HG03354 (cell line): ENCODE measurements around the gene SLC25A4.
"Not testable (repeated sequence)": the region's sequence is repeated elsewhere in the genome, so short reads cannot be mapped to it uniquely, and the experiment has no call there.

Source experiments
- ATAC-seq: cut with Tn5 transposase; IDR thresholded peaks from one replicate; pipeline ENCODE4 v1.9.1; 2021; ENCODE audit warnings: mild to moderate bottlenecking; ENCODE audit not compliant: unreplicated experiment, poor library complexity, severe bottlenecking

SLC25A4 gene

DNA sequence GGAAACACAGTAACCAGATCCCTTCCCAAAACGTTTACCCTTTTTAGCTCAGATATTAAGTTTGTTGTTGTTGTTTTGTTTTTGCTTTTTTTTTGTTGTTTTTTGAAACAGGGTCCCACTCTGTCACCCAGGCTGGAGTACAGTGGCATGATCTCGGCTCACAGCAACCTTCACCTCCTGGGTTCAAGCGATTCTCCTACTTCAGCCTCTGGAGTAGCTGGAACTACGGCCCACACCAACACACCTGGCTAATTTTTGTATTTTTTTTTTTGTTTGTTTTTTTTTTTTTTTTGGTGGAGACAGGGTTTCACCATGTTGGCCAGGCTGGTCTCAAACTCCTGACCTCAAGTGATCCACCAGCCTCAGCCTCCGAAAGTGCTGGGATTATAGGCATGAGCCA is 23.6 kb upstream of the SLC25A4 start:
- ATAC-seq: not testable (repeated sequence)

- no peak for ATAC-seq
These were observed 23.0 kb upstream of the SLC25A4 start for GRCh38 chr4:185119927-185120630.

DNA sequence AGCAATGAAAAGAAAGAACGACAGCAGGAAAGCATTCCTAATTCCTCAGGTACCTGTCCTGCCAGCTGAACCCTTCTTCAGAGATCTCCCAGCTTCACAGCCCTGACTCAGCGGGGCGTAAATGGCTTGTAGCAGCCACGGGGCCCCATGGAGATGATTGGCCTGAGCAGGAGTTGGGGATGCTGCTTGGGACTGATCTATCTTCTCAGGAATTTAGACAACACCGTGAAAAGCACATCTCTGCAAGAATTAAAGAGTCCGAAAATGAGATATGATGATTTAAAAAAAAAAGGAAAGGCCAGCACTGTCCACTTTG is 22.5 kb upstream of the SLC25A4 start:
- ATAC-seq: no peak

- peak; percentile 75 for ATAC-seq
These were observed 20.3 kb upstream of the SLC25A4 start for GRCh38 chr4:185122681-185123345.

DNA sequence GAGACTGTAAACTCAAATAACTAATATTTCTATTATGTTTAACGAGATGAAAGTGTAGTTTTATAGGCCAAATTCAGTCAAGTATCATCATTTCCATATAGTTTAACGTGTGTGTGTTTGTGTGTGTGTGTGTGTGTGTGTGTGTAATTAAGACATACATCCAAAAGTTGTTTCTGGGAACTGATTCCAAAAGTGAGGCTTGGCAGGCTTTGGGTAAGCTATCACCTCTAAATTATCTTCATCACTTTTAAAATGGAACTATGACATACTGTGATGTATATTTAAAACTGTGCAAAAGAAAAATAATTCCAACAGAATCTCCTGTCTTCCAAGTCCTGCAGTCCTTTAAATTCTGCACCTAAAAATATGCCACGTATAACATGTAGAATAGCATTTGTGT is 19.1 kb upstream of the SLC25A4 start:
- ATAC-seq: no peak

- peak; percentile 11 for ATAC-seq
These were observed 15.8 kb upstream of the SLC25A4 start for GRCh38 chr4:185127021-185127925.

- ATAC-seq: peak; percentile 71
These were observed 14.6 kb upstream of the SLC25A4 start for GRCh38 chr4:185128272-185129119.

- ATAC-seq: peak; percentile 80
These were observed 8.7 kb upstream of the SLC25A4 start for GRCh38 chr4:185134307-185134869.

DNA sequence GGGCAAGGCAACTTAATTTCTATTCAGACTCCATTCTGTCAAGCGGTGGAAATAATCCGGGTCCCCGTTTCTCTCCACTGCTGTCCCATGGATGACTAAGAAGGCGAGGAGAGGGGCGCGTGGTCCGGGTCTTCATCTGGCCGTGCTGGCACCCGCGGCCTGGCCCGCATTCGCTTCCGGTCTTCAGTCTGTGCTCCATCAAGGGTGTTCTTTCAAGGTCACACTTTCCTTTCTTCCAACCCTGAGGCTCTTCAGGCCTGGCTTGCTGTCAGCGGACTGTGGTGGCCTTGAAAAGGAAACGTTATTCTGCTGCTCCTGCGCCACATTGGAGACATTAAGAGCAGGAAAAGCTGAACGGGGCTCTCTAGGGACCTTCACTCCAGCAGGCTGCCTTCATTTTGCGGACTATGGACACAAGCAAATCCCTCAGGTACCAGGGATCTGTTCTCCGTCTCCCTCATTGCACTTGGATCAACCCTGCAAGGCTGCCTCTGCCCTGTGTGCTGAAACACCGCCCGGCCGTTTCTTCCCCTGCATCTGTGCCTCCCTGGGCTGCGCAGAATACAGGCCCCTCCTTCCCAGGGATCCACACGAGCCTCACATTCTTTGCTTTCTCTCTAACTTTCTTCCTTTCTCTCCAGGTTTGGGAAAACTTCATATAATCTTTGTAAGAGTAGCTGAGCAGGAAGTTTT is 5.7 kb upstream of the SLC25A4 start:
- ATAC-seq: no peak

DNA sequence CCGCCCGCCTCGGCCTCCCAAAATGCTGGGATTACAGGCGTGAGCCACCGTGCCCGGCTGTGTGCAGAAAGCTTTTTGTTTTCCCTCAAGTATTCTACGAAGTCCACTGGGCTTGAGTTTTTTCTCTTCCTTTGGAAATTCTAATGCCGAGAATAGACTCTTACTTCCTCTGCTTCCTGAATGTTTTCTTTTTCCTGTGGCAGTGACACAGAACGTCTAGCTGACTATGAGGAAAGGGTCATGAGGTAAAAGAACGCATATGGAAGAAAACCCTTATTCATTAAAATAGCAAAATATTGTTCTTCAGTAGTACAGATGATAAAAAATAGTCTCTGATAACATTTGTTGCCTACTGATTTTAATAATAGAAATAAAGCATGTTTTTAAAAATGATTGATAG is 4.9 kb upstream of the SLC25A4 start:
- ATAC-seq: no peak

DNA sequence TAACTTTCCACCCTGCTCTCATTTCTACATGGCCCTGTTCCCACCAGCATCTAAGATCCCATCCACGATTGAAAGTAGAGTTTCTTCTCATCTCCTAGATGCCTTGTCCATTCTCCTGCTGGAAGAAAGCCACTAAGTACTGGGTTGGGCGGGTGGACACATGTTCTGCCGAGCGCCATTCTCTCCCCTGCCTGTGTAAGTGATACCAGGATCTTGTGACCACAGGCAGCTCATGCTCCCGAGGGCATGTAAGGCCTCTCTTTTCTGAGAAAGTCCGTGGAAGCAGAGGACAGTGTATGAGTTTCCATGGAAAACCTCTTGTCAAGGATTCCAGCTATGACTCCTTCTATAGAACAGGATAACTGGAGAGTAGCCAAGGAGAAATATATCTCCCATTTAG is 3.3 kb upstream of the SLC25A4 start:
- ATAC-seq: no peak

DNA sequence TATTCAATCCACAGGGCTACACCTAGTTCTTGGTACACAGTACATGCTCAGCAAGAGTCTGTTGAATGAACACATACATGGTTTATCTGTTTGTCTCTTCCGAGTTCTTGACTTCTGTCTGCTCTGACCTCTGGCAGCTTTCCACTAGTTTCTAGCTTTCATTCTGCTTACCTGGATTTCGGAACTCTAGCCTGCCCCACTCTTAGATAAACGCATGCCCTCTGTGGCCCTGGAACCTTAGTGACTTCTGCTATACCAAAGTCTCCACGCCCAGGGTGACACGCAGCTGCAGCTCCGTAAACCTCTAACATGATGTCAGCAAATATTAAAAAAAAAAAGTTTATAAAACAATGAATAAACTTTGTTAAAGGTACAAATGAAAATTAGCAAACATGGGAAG is 1.3 kb upstream of the SLC25A4 start:
- ATAC-seq: no peak

DNA sequence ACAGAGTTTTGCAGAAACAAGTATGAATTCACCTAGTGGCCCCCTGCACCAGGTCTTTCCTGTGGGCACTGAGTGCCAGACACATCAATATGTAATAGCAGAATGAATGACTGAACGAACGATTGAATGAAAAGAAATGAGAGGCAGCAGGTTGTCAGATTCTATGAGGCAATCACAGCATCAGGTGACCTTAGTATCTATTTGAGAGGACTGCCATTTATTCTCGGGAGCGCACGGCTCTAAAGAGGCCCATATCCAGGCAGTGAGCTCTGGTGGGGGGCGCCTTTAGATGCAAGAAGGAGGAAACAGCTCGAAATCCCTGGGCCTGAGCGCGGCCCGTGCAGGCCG is 528 bp upstream of the SLC25A4 start:
- peak; percentile 30 for ATAC-seq

GRCh38 chr4:185143601-185143969 is 519 bp downstream of the SLC25A4 start:
- ATAC-seq: peak; percentile 27

DNA sequence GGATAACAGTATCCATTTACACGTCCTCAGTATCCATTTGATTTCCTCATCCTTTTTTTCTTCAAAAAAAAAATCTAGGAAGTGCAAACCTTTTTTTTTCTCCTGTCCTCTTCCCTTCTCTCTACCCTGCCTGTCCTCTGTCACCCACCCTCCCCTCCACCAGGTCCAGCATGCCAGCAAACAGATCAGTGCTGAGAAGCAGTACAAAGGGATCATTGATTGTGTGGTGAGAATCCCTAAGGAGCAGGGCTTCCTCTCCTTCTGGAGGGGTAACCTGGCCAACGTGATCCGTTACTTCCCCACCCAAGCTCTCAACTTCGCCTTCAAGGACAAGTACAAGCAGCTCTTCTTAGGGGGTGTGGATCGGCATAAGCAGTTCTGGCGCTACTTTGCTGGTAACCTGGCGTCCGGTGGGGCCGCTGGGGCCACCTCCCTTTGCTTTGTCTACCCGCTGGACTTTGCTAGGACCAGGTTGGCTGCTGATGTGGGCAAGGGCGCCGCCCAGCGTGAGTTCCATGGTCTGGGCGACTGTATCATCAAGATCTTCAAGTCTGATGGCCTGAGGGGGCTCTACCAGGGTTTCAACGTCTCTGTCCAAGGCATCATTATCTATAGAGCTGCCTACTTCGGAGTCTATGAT is 1.7 kb downstream of the SLC25A4 start:
- ATAC-seq: no peak

DNA sequence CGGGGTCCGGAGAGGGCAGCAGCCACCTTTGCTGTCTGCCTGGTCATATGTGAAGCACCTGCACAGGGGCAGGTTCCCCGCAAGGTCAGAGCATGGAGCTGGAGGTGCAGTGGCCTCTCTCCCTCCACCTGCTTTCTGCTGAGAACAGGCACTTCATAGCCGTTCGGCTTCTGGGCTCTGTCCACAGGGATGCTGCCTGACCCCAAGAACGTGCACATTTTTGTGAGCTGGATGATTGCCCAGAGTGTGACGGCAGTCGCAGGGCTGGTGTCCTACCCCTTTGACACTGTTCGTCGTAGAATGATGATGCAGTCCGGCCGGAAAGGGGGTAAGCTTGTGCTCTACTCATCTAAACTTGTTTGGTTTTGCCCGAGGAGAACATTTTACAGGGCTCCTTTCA is 2.5 kb downstream of the SLC25A4 start:
- ATAC-seq: no peak

DNA sequence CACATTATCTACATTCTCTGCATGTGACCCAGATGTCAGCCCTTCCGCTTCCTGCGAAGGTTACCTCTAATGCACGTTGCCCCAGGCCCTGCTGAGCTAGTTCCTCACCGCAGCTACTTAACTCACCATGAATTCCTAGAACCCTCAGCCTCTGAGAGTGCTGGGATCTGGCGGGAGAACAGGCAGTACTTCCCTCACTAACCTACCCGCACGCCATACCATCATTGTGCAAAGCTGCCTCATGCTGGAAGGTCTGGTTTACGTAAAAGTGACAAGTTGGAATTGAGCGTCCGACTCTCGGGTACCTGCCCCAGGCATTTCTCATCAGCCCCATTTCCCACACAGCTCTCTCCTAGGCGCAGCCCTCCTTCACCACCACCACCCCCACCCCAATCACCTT is 6.3 kb downstream of the SLC25A4 start:
- ATAC-seq: no peak

GRCh38 chr4:185151296-185151695 is 8.2 kb downstream of the SLC25A4 start:
- no peak for ATAC-seq

- ATAC-seq: peak; percentile 96
These were observed 22.6 kb downstream of the SLC25A4 start for GRCh38 chr4:185165605-185166063.
